Jurkat, Clone E6-1 (cell line): ENCODE measurements around the gene LAT.

Source experiments
- DNase-seq: peaks from one replicate; pipeline ENCODE4 v3.0.0-alpha.2; 2011; ENCODE audit warnings: low read depth, low spot score
- H3K4me3 ChIP-seq: 2 replicates; pipeline ENCODE4 v1.5.1; 2011; ENCODE audit warnings: mild to moderate bottlenecking, low read length, control low read depth, moderate library complexity

The LAT gene

GRCh38 chr16:29029168-29029994, 44.5 kb downstream of the LAT start:
- H3K4me3 ChIP-seq: no peak overlapping the region
- no peak for DNase-seq

- DNase-seq: no peak
- no peak overlapping the region for H3K4me3 ChIP-seq
Measured at GRCh38 chr16:29030086-29030840, 45.4 kb downstream of the LAT start.
